GM18868 (cell line): ENCODE data around the gene MST1.
A peak's percentile ranks its signal among the peaks of the same experiment; 100 is the strongest.

Experiments
- ATAC-seq: cut with Tn5 transposase; IDR thresholded peaks from one replicate; pipeline ENCODE4 v1.9.1; 2021; ENCODE audit warnings: mild to moderate bottlenecking, moderate library complexity; ENCODE audit not compliant: unreplicated experiment

The MST1 gene

GRCh38 chr3:49689046-49689907, at the start of gene MST1, which contains the start of gene RNF123:
MST1 (minus strand) TSS chr3:49689474; CDS start chr3:49688691, 783 bp downstream.
RNF123 (plus strand) TSS chr3:49689557; CDS start chr3:49691166, 1,609 bp downstream.
- peak; percentile 59 for ATAC-seq

GRCh38 chr3:49738067-49738713, 48.9 kb upstream of the MST1 start:
- no peak for ATAC-seq

- ATAC-seq = no peak
These were observed 45.5 kb upstream of the MST1 start for GRCh38 chr3:49734752-49735151.

- ATAC-seq = no peak
These were observed 44.3 kb upstream of the MST1 start for GRCh38 chr3:49733551-49733950.

- ATAC-seq = no peak
These were observed 43.3 kb upstream of the MST1 start for GRCh38 chr3:49732597-49732996.

- ATAC-seq = no peak
These were observed 40.8 kb upstream of the MST1 start for GRCh38 chr3:49729966-49730609.

GRCh38 chr3:49727924-49728361, 38.7 kb upstream of the MST1 start:
- no peak for ATAC-seq

- no peak for ATAC-seq
These were observed 38.1 kb upstream of the MST1 start for GRCh38 chr3:49727154-49727923.

GRCh38 chr3:49725906-49726681, 36.8 kb upstream of the MST1 start:
- ATAC-seq = no peak

- ATAC-seq = no peak
These were observed 35.3 kb upstream of the MST1 start for GRCh38 chr3:49724586-49724985.

- peak; percentile 79 for ATAC-seq
These were observed 34.6 kb upstream of the MST1 start, which contains the start of gene GMPPB for GRCh38 chr3:49723628-49724551. GMPPB (minus strand) TSS chr3:49723951; CDS start chr3:49723726, 225 bp downstream.

GRCh38 chr3:49723296-49723627, 34.0 kb upstream of the MST1 start:
- no peak for ATAC-seq

- no peak for ATAC-seq
These were observed 33.6 kb upstream of the MST1 start for GRCh38 chr3:49722896-49723295.

- ATAC-seq = no peak
These were observed 32.9 kb upstream of the MST1 start for GRCh38 chr3:49721896-49722781.

GRCh38 chr3:49721596-49721895, 32.3 kb upstream of the MST1 start:
- ATAC-seq = no peak

GRCh38 chr3:49720855-49721595, 31.8 kb upstream of the MST1 start:
- ATAC-seq = no peak

GRCh38 chr3:49719214-49719884, 30.1 kb upstream of the MST1 start, which contains the start of gene AMIGO3:
AMIGO3 (minus strand) TSS chr3:49719684; CDS start chr3:49719465, 219 bp downstream.
- ATAC-seq = peak; percentile 54
